IMR-90 (cell line): ENCODE results near the gene IL20. TPM values are rescaled to one million over a fixed set of nuclear protein-coding genes. Genes with fewer than 3 reads are reported as not detected.

Experiments used
- ATAC-seq: fragments of 200-7000 bp; cut with Tn5 transposase; 2 replicates; pipeline ENCODE4 v1.9.1; 2020; ENCODE audit warnings: low read depth, mild to moderate bottlenecking, moderate library complexity
- BruUV-seq: library from RNA; stranded (reverse); fragments of 400-500 nt; replicated peaks from 2 replicates; lab custom pipeline; 2021; lab: Mats Ljungman, UMichigan
- CTCF ChIA-PET: fragments of 300-600 bp; formaldehyde crosslinking; extraction: SDS; loops from one replicate; lab custom pipeline; 2021; ENCODE audit warnings: antibody characterized with exemption; lab: Yijun Ruan, JAX
- POLR2A ChIA-PET: fragments of 300-600 bp; sonication (Branson Sonifier 250); formaldehyde crosslinking; loops from one replicate; lab custom pipeline; 2022; ENCODE audit warnings: antibody characterized with exemption; ENCODE audit not compliant: unreplicated experiment; lab: Charles Lee
- DNase-seq: peaks from one replicate; pipeline ENCODE4 v3.0.0; 2013
- H2AFZ ChIP-seq: replicated peaks from 2 replicates; pipeline ENCODE3; 2013; ENCODE audit warnings: low read length, mild to moderate bottlenecking; ENCODE audit not compliant: poor library complexity
- H2AK5ac ChIP-seq: 2 replicates; pipeline ENCODE4 v1.6.1; 2013; ENCODE audit warnings: low read depth, low read length, inconsistent platforms
- H2AK9ac ChIP-seq: replicated peaks from 2 replicates; pipeline ENCODE3; 2013; ENCODE audit warnings: mild to moderate bottlenecking, low read depth, low read length, moderate library complexity; ENCODE audit not compliant: poor library complexity
- H2BK120ac ChIP-seq: 2 replicates; pipeline ENCODE4 v1.6.1; 2013; ENCODE audit warnings: low read depth, low read length, inconsistent platforms
- H2BK15ac ChIP-seq: 3 replicates; pipeline ENCODE4 v1.6.1; 2013; ENCODE audit warnings: low read depth, low read length, inconsistent platforms
- H2BK20ac ChIP-seq: 2 replicates; pipeline ENCODE4 v1.6.1; 2013; ENCODE audit warnings: low read depth, mild to moderate bottlenecking, inconsistent platforms, low read length, moderate library complexity
- H2BK5ac ChIP-seq: 2 replicates; pipeline ENCODE4 v1.6.1; 2013; ENCODE audit warnings: mild to moderate bottlenecking, low read depth, low read length, inconsistent platforms; ENCODE audit not compliant: poor library complexity, severe bottlenecking
- H3K14ac ChIP-seq: replicated peaks from 2 replicates; pipeline ENCODE4 v1.6.1; 2013; ENCODE audit warnings: low read depth, low read length, inconsistent platforms
- H3K18ac ChIP-seq: 2 replicates; pipeline ENCODE4 v1.6.1; 2013; ENCODE audit warnings: low read depth, low read length, control low read depth
- H3K23ac ChIP-seq: 2 replicates; pipeline ENCODE4 v1.6.1; 2013; ENCODE audit warnings: low read depth, low read length, inconsistent platforms
- H3K27ac ChIP-seq: 2 replicates; pipeline ENCODE4 v1.5.1; 2013; ENCODE audit warnings: mild to moderate bottlenecking, control low read depth, low read length; ENCODE audit not compliant: insufficient read depth
- H3K27me3 ChIP-seq: 2 replicates; pipeline ENCODE4 v1.6.1; 2013; ENCODE audit warnings: low read length; ENCODE audit not compliant: control insufficient read depth, insufficient read depth
- H3K36me3 ChIP-seq: 2 replicates; pipeline ENCODE4 v1.6.1; 2013; ENCODE audit warnings: low read length, mixed read lengths; ENCODE audit not compliant: control insufficient read depth, insufficient read depth
- H3K4ac ChIP-seq: 2 replicates; pipeline ENCODE4 v1.6.1; 2013; ENCODE audit warnings: low read depth, low read length, inconsistent platforms
- H3K4me1 ChIP-seq: 2 replicates; pipeline ENCODE4 v1.6.1; 2013; ENCODE audit warnings: low read length, mixed read lengths; ENCODE audit not compliant: control insufficient read depth, insufficient read depth
- H3K4me2 ChIP-seq: 2 replicates; pipeline ENCODE4 v1.6.1; 2013; ENCODE audit warnings: low read depth, mild to moderate bottlenecking, control low read depth, low read length, moderate library complexity
- H3K4me3 ChIP-seq: 2 replicates; pipeline ENCODE4 v1.5.1; 2013; ENCODE audit warnings: low read depth, mild to moderate bottlenecking, control low read depth, low read length, moderate library complexity; ENCODE audit not compliant: insufficient read depth
- H3K56ac ChIP-seq: 2 replicates; pipeline ENCODE4 v1.6.1; 2013; ENCODE audit warnings: low read length, inconsistent platforms; ENCODE audit not compliant: insufficient read depth; ENCODE audit errors: extremely low read depth
- H3K79me1 ChIP-seq, 2 experiments: 2 replicates each; pipeline ENCODE4 v1.6.1; 2013; ENCODE audit warnings: low read length in 2 of 2, inconsistent platforms in 1 of 2, low read depth in 1 of 2
- H3K9ac ChIP-seq: 2 replicates; pipeline ENCODE4 v1.6.1; 2013; ENCODE audit warnings: low read depth, low read length, control low read depth
- H3K9me1 ChIP-seq: 2 replicates; pipeline ENCODE4 v1.6.1; 2013; ENCODE audit warnings: low read length, inconsistent platforms; ENCODE audit not compliant: insufficient read depth
- H3K9me3 ChIP-seq: 2 replicates; pipeline ENCODE4 v1.6.1; 2013; ENCODE audit warnings: low read length; ENCODE audit not compliant: control insufficient read depth, insufficient read depth
- H4K20me1 ChIP-seq: 2 replicates; pipeline ENCODE4 v1.6.1; 2013; ENCODE audit warnings: low read length, inconsistent platforms; ENCODE audit not compliant: insufficient read depth
- H4K5ac ChIP-seq: 2 replicates; pipeline ENCODE4 v1.6.1; 2013; ENCODE audit warnings: mild to moderate bottlenecking, low read depth, low read length, control low read depth
- H4K8ac ChIP-seq, 2 experiments: 2 replicates each; pipeline ENCODE4 v1.6.1; 2013; ENCODE audit warnings: low read depth in 2 of 2, low read length in 2 of 2, control low read depth in 1 of 2, inconsistent platforms in 1 of 2
- H4K91ac ChIP-seq: 2 replicates; pipeline ENCODE4 v1.6.1; 2013; ENCODE audit warnings: low read depth, low read length, inconsistent platforms; ENCODE audit not compliant: insufficient read depth
- BHLHE40 ChIP-seq: fragments of 150-350 bp; IDR thresholded peaks from 2 replicates; pipeline ENCODE4 v1.6.1; 2016; ENCODE audit warnings: mild to moderate bottlenecking, low read depth, low read length
- CEBPB ChIP-seq: IDR thresholded peaks from 2 replicates; pipeline ENCODE4 v1.6.1; 2012; ENCODE audit warnings: low read depth, low read length, improper control_type of control experiment
- CHD1 ChIP-seq: IDR thresholded peaks from 2 replicates; pipeline ENCODE4 v1.6.1; 2012; ENCODE audit warnings: low read depth, low read length, improper control_type of control experiment
- FOS ChIP-seq: fragments of 150-350 bp; IDR thresholded peaks from 2 replicates; pipeline ENCODE4 v1.6.1; 2016; ENCODE audit warnings: low read depth, low read length
- MAZ ChIP-seq: IDR thresholded peaks from 2 replicates; pipeline ENCODE4 v1.6.1; 2012; ENCODE audit warnings: low read depth, mild to moderate bottlenecking, low read length, improper control_type of control experiment, moderate library complexity, borderline replicate concordance
- MXI1 ChIP-seq: IDR thresholded peaks from 2 replicates; pipeline ENCODE4 v1.6.1; 2012; ENCODE audit warnings: low read depth, mild to moderate bottlenecking, low read length, moderate library complexity, borderline replicate concordance
- NFE2L2 ChIP-seq: fragments of 150-350 bp; IDR thresholded peaks from 2 replicates; pipeline ENCODE4 v1.6.1; 2016; ENCODE audit warnings: low read depth, mild to moderate bottlenecking, low read length
- POLR2A ChIP-seq: IDR thresholded peaks from 2 replicates; pipeline ENCODE4 v1.6.1; 2012; ENCODE audit warnings: mild to moderate bottlenecking, low read depth, low read length
- RAD21 ChIP-seq: IDR thresholded peaks from 2 replicates; pipeline ENCODE4 v1.6.1; 2012; ENCODE audit warnings: low read length, improper control_type of control experiment
- RFX5 ChIP-seq: IDR thresholded peaks from 2 replicates; pipeline ENCODE4 v1.8.0; 2012; ENCODE audit warnings: low read depth, mild to moderate bottlenecking, low read length, moderate library complexity
- WGBS, 2 experiments: methylation state at CpG; one replicate each; pipeline versions ENCODE4 v1.1.5 to v1.1.7; 2013; ENCODE audit warnings: missing lambda C conversion rate in 2 of 2; ENCODE audit not compliant: insufficient read length in 1 of 2; ENCODE audit errors: extremely low coverage in 2 of 2; 5-methylcytosine and 5-hydroxymethylcytosine counted together
- dilution Hi-C: fragments of 300-500 bp; cut with HindIII; formaldehyde crosslinking; loops from one replicate; pipeline ENCODE4 v1.14.3; 2018; ENCODE audit warnings: low sequenced_read_pairs; ENCODE audit not compliant: unreplicated experiment
- in situ Hi-C: fragments of 300-500 bp; cut with MboI; formaldehyde crosslinking; loops from 3 replicates; pipeline ENCODE4 v1.14.3; 2019; ENCODE audit warnings: low sequenced_read_pairs, inconsistent platforms, mixed read lengths
- intact Hi-C: fragments of 100-400 bp; cut with micrococcal nuclease; formaldehyde crosslinking; loops from 2 replicates; pipeline ENCODE4 v1.10.0; 2022
- polyA plus RNA-seq, 3 experiments: library from polyadenylated mRNA; depleted of rRNA; stranded (reverse); fragments of >200 nt; gene quantifications; 2 replicates each; pipeline ENCODE4 v1.2.3, GENCODE V29; 2012; ENCODE audit warnings: low replicate concordance in 1 of 3
- total RNA-seq: library from RNA; depleted of rRNA; stranded (reverse); fragments of >200 nt; gene quantifications from 2 replicates; pipeline ENCODE4 v1.2.3, GENCODE V29; 2012
- TF ChIP-seq, protein P1 (sequence below): conservative IDR thresholded peaks from 2 replicates; pipeline ENCODE4 v1.5.1; 2012; ENCODE audit warnings: mild to moderate bottlenecking, low read depth, low read length, improper control_type of control experiment
- TF ChIP-seq, protein P2 (sequence below): fragments of 150-350 bp; IDR thresholded peaks from 2 replicates; pipeline ENCODE4 v1.6.1; 2016; ENCODE audit warnings: low read depth, mild to moderate bottlenecking, low read length, moderate library complexity, borderline replicate concordance

The IL20 gene
- total and polyA plus RNA-seq, 2 of the 4 experiments (the other 2 are of a cell fraction), result not detected

DNA sequence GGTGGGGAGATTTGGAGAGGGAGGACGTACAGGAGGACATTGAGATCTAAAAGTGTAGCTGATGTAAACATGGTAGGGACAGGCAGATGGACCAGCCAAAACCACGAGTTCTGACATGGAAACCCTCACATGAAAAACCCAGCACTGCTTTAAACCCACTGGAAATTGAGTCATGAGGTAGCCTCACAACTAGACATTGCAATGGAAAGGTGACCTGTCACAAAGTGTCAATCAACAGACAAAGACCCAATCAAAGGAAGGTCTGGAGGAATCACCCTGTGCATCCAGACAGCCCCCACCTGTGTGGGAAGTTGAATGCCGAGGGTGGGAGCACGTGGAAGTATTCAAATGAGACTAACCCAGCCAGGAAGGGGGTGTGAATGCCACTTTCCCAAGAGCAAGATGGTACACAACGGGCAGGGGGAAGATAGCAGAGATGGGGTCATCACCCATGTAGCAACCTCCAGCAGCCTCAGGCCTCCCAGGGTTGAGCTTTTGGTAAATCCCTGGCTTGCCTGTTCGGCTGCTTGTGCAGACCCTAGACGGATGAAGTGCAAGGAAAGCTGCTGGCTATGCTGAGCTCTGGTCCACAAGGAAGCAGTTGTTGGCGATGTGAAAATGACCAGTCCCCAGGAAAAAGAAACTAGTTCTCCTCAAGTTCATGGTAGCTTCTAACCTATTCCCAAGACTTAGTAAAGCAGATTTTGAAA is 50.7 kb downstream of the IL20 start:
- in situ Hi-C loops, result loop anchor here (10.0 kb wide), 2 partner anchors 301 to 431 kb away; partner anchors contain the start of gene EIF2D
- no peak overlapping the region for H3K18ac ChIP-seq
- intact Hi-C loops, result loop anchor here (10.0 kb wide), 2 partner anchors 159 to 489 kb away; no protein-coding TSS in a partner anchor
- no peak overlapping the region for H3K4ac ChIP-seq
- TF ChIP-seq RAD21 (no peak), MXI1 (no peak), RFX5 (no peak), BHLHE40 (no peak), MAZ (no peak), NFE2L2 (no peak), CEBPB (no peak), POLR2A (no peak), FOS (no peak), CHD1 (no peak)
- TF ChIP-seq, protein P1, sequence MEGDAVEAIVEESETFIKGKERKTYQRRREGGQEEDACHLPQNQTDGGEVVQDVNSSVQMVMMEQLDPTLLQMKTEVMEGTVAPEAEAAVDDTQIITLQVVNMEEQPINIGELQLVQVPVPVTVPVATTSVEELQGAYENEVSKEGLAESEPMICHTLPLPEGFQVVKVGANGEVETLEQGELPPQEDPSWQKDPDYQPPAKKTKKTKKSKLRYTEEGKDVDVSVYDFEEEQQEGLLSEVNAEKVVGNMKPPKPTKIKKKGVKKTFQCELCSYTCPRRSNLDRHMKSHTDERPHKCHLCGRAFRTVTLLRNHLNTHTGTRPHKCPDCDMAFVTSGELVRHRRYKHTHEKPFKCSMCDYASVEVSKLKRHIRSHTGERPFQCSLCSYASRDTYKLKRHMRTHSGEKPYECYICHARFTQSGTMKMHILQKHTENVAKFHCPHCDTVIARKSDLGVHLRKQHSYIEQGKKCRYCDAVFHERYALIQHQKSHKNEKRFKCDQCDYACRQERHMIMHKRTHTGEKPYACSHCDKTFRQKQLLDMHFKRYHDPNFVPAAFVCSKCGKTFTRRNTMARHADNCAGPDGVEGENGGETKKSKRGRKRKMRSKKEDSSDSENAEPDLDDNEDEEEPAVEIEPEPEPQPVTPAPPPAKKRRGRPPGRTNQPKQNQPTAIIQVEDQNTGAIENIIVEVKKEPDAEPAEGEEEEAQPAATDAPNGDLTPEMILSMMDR, result no peak
- TF ChIP-seq, protein P2, sequence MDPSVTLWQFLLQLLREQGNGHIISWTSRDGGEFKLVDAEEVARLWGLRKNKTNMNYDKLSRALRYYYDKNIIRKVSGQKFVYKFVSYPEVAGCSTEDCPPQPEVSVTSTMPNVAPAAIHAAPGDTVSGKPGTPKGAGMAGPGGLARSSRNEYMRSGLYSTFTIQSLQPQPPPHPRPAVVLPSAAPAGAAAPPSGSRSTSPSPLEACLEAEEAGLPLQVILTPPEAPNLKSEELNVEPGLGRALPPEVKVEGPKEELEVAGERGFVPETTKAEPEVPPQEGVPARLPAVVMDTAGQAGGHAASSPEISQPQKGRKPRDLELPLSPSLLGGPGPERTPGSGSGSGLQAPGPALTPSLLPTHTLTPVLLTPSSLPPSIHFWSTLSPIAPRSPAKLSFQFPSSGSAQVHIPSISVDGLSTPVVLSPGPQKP, result no peak
- no peak overlapping the region for H2BK15ac ChIP-seq
- no peaks in the 10 kb centered on the region for H3K9me1 ChIP-seq
- H4K5ac ChIP-seq, result no peak overlapping the region
- ChIA-PET POLR2A (no interaction called here), CTCF (interaction anchor here (0.8 to 1.4 kb wide), 2 partner anchors 106 to 182 kb away, joined by 3 to 4 read pairs; no protein-coding TSS in a partner anchor)
- H3K36me3 ChIP-seq, result no peaks in the 10 kb centered on the region
- no peak overlapping the region for H2BK5ac ChIP-seq
- H3K4me3 ChIP-seq, result no peak overlapping the region
- H3K23ac ChIP-seq, result no peak overlapping the region
- no peak for DNase-seq
- H2BK120ac ChIP-seq, result no peak overlapping the region
- peaks cover 36% of the 10 kb centered on the region for H3K27me3 ChIP-seq
- dilution Hi-C loops, result no loop called here
- no peaks in the 10 kb centered on the region for H4K20me1 ChIP-seq
- H3K9ac ChIP-seq, result no peak overlapping the region
- BruUV-seq, result no TSS peak
- no peak overlapping the region for H3K4me2 ChIP-seq
- WGBS, 2 experiments, result no CpG with 5 or more reads among the region's 8 CpGs
- no peak overlapping the region for H3K14ac ChIP-seq
- no peak overlapping the region for H2AK5ac ChIP-seq
- H4K8ac ChIP-seq, result no peak overlapping the region
- no peak overlapping the region for H2AFZ ChIP-seq
- no peak overlapping the region for H4K91ac ChIP-seq
- H3K79me1 ChIP-seq, result no peaks in the 10 kb centered on the region
- no peaks in the 10 kb centered on the region for H3K9me3 ChIP-seq
- no peak overlapping the region for H3K56ac ChIP-seq
- ATAC-seq, result no peak
- H2BK20ac ChIP-seq, result no peak overlapping the region
- H3K27ac ChIP-seq, result no peak overlapping the region
- H2AK9ac ChIP-seq, result no peak overlapping the region
- H3K4me1 ChIP-seq, result no peaks in the 10 kb centered on the region
